Measurements from ENCODE around the gene MCU.
"Not testable (repeated sequence)": the region's sequence is repeated elsewhere in the genome, so short reads cannot be mapped to it uniquely, and the experiment has no call there.

Gene MCU

GRCh38 chr10:72759584-72759983, 67.6 kb downstream of the MCU start:
- DNase-seq (ENCODE audit: low read depth, low spot score), result no peak

GRCh38 chr10:72761498-72761897, 69.6 kb downstream of the MCU start:
- no peak for DNase-seq (ENCODE audit: low read depth, low spot score)

GRCh38 chr10:72762042-72762441, 70.1 kb downstream of the MCU start:
- DNase-seq (ENCODE audit: low read depth, low spot score), result no peak

GRCh38 chr10:72763201-72763600, 71.3 kb downstream of the MCU start:
- no peak for DNase-seq (ENCODE audit: low read depth, low spot score)

GRCh38 chr10:72764151-72764550, 72.2 kb downstream of the MCU start:
- no peak for DNase-seq (ENCODE audit: low read depth, low spot score)

- no peak for DNase-seq (ENCODE audit: low read depth, low spot score)
Measured at GRCh38 chr10:72765051-72765745, 73.3 kb downstream of the MCU start.

GRCh38 chr10:72771195-72771594, 79.3 kb downstream of the MCU start:
- DNase-seq (ENCODE audit: low read depth, low spot score), result not testable (repeated sequence)

- DNase-seq (ENCODE audit: low read depth, low spot score), result no peak
Measured at GRCh38 chr10:72772031-72772430, 80.1 kb downstream of the MCU start.

GRCh38 chr10:72779874-72780273, 87.9 kb downstream of the MCU start:
- DNase-seq (ENCODE audit: low read depth, low spot score), result no peak

- DNase-seq (ENCODE audit: low read depth, low spot score), result no peak
Measured at GRCh38 chr10:72782649-72783330, 90.8 kb downstream of the MCU start.

- DNase-seq (ENCODE audit: low read depth, low spot score), result no peak
Measured at GRCh38 chr10:72783410-72783833, 91.5 kb downstream of the MCU start.

- DNase-seq (ENCODE audit: low read depth, low spot score), result no peak
Measured at GRCh38 chr10:72784551-72785351, 92.8 kb downstream of the MCU start.

GRCh38 chr10:72785409-72785808, 93.5 kb downstream of the MCU start:
- DNase-seq (ENCODE audit: low read depth, low spot score), result no peak

- no peak for DNase-seq (ENCODE audit: low read depth, low spot score)
Measured at GRCh38 chr10:72790216-72790990, 98.5 kb downstream of the MCU start.

- no peak for DNase-seq (ENCODE audit: low read depth, low spot score)
Measured at GRCh38 chr10:72792288-72792687, 100.3 kb downstream of the MCU start.

- DNase-seq (ENCODE audit: low read depth, low spot score), result no peak
Measured at GRCh38 chr10:72793752-72794151, 101.8 kb downstream of the MCU start.

GRCh38 chr10:72794260-72794659, 102.3 kb downstream of the MCU start:
- no peak for DNase-seq (ENCODE audit: low read depth, low spot score)

GRCh38 chr10:72796042-72796441, 104.1 kb downstream of the MCU start:
- DNase-seq (ENCODE audit: low read depth, low spot score), result no peak

- DNase-seq (ENCODE audit: low read depth, low spot score), result no peak
Measured at GRCh38 chr10:72796538-72796937, 104.6 kb downstream of the MCU start.

- DNase-seq (ENCODE audit: low read depth, low spot score), result no peak
Measured at GRCh38 chr10:72800000-72800740, 108.2 kb downstream of the MCU start.

- no peak for DNase-seq (ENCODE audit: low read depth, low spot score)
Measured at GRCh38 chr10:72800741-72801092, 108.8 kb downstream of the MCU start.
